ENCODE results near the gene DOP1A.

The DOP1A gene

DNA sequence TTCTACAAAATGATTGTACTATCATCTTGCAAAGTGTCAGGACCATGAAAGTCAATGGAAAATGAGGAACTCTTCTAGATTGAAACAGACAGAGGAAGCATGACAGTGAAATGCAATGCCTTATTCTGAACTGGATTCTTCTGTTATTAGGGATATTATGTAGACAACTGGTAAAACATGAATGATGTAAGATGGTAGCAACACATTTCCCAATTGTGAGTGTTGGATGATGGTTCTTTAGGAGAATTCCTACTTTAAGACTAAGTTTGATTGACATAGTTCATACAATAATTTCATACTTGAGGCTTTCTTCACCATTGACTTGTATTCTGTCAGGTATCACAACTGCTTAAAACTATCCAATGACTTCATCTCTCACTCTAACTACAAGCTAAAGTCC, 6.3 kb upstream of the DOP1A start:
- TF ChIP-seq, protein P1, sequence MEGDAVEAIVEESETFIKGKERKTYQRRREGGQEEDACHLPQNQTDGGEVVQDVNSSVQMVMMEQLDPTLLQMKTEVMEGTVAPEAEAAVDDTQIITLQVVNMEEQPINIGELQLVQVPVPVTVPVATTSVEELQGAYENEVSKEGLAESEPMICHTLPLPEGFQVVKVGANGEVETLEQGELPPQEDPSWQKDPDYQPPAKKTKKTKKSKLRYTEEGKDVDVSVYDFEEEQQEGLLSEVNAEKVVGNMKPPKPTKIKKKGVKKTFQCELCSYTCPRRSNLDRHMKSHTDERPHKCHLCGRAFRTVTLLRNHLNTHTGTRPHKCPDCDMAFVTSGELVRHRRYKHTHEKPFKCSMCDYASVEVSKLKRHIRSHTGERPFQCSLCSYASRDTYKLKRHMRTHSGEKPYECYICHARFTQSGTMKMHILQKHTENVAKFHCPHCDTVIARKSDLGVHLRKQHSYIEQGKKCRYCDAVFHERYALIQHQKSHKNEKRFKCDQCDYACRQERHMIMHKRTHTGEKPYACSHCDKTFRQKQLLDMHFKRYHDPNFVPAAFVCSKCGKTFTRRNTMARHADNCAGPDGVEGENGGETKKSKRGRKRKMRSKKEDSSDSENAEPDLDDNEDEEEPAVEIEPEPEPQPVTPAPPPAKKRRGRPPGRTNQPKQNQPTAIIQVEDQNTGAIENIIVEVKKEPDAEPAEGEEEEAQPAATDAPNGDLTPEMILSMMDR (IDR thresholded peaks at IDR 0.05; ENCODE audit: low read depth, low read length) = no peak
- no peak for DNase-seq (ENCODE audit: extremely low read depth, low read depth)

DNA sequence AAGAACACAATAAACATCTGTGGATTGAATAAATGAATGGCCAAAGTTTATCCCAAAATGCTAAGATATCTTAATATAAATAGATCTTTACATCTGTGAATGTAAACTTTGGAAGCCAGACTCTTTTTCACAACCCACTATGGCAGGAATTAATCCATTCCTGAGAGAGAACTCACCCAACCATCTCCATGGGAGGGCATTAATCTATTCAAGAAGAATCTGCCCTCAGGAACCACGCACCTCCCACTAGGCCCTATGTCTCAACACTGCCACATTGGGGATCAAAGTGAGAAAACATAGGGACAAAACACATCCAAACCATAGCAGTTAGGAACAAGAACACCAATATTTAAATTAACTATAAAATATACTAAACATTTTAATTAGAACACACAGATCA, 5.2 kb upstream of the DOP1A start:
- DNase-seq (ENCODE audit: extremely low read depth, low read depth) = no peak
- TF ChIP-seq, protein P1 (IDR thresholded peaks at IDR 0.05; ENCODE audit: low read depth, low read length) = no peak

DNA sequence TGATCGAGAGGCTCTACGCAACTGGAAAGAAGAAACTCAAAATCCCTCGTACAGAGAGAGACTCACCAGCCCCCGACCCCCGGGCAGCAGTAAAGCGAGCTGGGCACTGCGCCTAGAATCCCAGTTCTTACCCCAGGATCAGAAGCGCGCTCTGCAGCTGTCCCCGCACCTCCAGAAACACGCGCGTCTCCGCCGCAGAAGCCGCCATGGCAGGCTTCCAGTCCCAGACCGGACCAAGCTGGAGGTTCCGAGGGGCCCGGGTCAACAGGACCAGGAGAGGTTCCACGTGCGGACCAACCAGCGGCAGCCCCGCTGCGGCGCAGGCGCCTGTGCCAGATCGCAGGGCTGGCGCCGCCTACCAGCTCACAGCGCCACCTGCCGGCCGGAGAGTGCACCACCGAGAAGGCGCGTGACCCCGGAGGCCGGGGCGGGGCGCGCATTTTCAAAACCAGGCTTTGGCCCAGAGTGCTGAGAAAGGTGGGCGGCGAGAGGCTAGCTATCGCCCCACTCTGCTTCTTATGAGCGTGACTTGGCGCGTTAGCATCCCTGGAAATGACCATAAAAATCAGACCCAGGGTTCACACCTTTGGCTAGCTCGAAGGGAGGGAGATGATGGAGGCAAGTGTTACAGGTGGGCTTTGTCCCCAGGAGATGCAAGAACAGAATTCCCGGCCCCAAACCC, 1.8 kb upstream of the DOP1A start, which contains the start of gene UBE3D:
UBE3D (minus strand) TSS at position 331 of the 682 bp plus-strand sequence; CDS start at position 208, 123 bp downstream.
- TF ChIP-seq, protein P1 (IDR thresholded peaks at IDR 0.05; ENCODE audit: low read depth, low read length) = peak; percentile 81
- peak; percentile 64 for DNase-seq (ENCODE audit: extremely low read depth, low read depth)

DNA sequence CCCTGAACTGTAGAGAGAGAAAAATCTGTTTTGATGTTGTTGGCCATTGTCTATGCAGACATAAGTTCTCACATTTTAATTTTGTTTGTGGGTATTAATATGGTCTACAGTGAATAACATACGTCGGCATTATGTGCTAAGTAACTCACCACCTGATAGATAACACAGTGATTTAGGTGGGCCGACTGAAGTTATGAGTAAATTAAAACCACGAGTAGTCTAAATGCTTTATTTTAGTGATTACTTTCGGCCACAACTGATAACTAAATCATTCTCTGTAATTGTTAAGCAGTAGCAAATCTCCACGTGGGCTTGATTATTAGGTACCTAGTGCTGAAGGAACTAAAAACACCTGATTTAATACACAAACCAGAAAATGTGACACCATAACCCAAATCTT, 1.1 kb downstream of the DOP1A start:
- TF ChIP-seq, protein P1 (IDR thresholded peaks at IDR 0.05; ENCODE audit: low read depth, low read length) = no peak
- DNase-seq (ENCODE audit: extremely low read depth, low read depth) = no peak

- no peak for DNase-seq (ENCODE audit: extremely low read depth, low read depth)
- TF ChIP-seq, protein P1 (IDR thresholded peaks at IDR 0.05; ENCODE audit: low read depth, low read length) = no peak
Observed at GRCh38 chr6:83069633-83070032, 2.2 kb downstream of the DOP1A start.

GRCh38 chr6:83071023-83071422, 3.6 kb downstream of the DOP1A start:
- TF ChIP-seq, protein P1 (IDR thresholded peaks at IDR 0.05; ENCODE audit: low read depth, low read length) = no peak

DNA sequence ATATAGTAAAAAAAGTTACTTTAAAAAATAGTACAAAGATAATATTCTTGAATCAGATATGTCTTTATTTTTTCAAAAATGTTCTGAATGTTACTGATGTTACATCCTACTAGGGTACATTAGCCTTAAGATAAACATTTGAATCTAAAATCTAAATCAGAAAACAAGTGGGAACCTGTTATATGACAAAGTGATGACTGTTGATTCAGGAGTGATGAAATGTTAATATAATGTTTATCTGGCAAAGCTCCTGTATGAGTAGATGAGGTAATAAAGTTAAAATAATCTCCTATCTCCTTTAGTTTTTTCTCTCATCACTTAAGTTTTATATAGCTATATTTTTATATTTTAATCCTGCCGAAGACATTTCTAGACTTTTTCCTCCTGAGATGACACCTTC, 4.2 kb downstream of the DOP1A start:
- no peak for DNase-seq (ENCODE audit: extremely low read depth, low read depth)
- TF ChIP-seq, protein P1 (IDR thresholded peaks at IDR 0.05; ENCODE audit: low read depth, low read length) = no peak

More at GRCh38 chr6:83071023-83071422, 3.6 kb downstream of the DOP1A start:
- DNase-seq (ENCODE audit: extremely low read depth, low read depth) = no peak

All from AG09319 (cell line).